Measurements from ENCODE around the gene SPG21.
"Not testable (repeated sequence)": the region's sequence is repeated elsewhere in the genome, so short reads cannot be mapped to it uniquely, and the experiment has no call there.

Gene SPG21

DNA sequence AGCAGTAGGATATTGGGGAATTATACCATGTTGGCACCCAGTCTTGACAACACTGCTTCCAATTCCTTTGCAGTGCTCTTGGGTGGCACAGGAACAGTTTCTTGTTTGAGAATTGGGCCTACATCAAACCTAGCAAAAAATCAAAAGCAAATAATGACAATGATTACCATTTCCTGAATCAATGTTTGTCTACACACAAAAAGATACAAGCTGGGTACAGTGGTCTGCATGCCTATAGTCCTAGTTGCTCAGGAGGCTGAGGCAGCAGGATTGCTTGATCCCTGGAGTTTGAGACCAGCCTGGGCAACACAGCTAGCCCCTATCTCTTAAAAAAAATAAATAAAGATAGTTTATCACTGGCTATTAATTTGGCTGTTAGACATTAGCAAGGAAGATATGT lies 31.8 kb upstream of the SPG21 start:
- DNase-seq: no peak
- no peak for ATAC-seq (replicated peaks)
- Mint-ChIP-seq H3K4me3 (no peak overlapping the region), H3K9me3 (no peaks in the 10 kb centered on the region), H3K27ac (no peak overlapping the region), H3K36me3 (ENCODE audit: insufficient read depth) (peaks cover 74% of the 10 kb centered on the region), H3K27me3 (no peaks in the 10 kb centered on the region), H3K4me1 (ENCODE audit: low read depth in 2 of 2) (peaks cover 4 to 7% of the 10 kb centered on the region in 2 donors)

GRCh38 chr15:65020419-65020818 lies 30.7 kb upstream of the SPG21 start:
- no peak overlapping the region for H3K27ac Mint-ChIP-seq
- DNase-seq (no peak), ATAC-seq (replicated peaks) (no peak)
- no peaks in the 10 kb centered on the region for H3K27me3 Mint-ChIP-seq
- H3K4me3 Mint-ChIP-seq: no peak overlapping the region
- peaks cover 1 to 7% of the 10 kb centered on the region in 2 donors for H3K4me1 Mint-ChIP-seq (ENCODE audit: low read depth in 2 of 2)
- peaks cover 76% of the 10 kb centered on the region for H3K36me3 Mint-ChIP-seq (ENCODE audit: insufficient read depth)
- no peaks in the 10 kb centered on the region for H3K9me3 Mint-ChIP-seq

GRCh38 chr15:65011198-65011597 lies 21.5 kb upstream of the SPG21 start:
- H3K4me3 Mint-ChIP-seq; H3K4me1 Mint-ChIP-seq (ENCODE audit: low read depth in 2 of 2); H3K27me3 Mint-ChIP-seq; H3K27ac Mint-ChIP-seq; H3K9me3 Mint-ChIP-seq; DNase-seq; ATAC-seq (replicated peaks): not testable (repeated sequence)
- peaks cover 28% of the 10 kb centered on the region for H3K36me3 Mint-ChIP-seq (ENCODE audit: insufficient read depth)

DNA sequence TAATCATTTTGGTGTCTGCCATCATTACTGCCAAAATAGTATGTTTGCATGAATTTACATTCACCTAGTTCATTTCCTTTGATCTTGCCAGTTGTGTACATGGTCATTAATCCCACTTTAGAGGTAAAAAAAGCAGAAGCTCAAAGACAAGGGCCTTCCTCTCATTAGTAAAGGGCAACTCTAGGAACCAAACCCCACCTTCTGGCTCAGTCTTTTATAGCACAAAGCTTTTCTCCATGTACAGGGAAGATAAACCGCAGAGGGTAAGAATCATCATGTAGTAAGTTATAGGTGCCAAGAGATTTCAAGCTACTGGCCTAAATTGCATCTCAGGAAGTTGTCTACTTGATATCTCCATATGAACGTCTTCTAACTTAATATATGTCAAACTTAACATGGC lies 19.3 kb upstream of the SPG21 start:
- no peak for DNase-seq
- peaks cover 0 to 2% of the 10 kb centered on the region in 2 donors for H3K9me3 Mint-ChIP-seq
- no peak for ATAC-seq (replicated peaks)

DNA sequence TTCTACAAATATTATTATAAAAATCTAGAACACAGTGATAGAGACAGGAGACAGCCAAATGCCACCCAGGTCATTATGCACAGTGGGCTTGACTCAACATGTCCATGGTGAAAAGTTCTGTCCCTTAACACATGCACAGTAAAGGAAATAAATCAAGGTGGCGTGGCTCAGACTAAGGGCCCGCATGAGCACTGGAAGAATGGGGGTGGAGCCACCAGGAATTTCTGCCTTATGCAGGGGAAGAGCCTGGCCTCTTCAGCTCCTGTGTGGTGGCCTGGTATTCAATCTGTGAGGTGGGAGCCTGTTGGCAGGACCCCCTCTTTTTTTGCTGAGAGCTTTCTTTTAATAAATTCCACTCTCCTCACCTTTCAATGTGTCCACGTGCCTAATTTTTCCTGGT lies 17.2 kb upstream of the SPG21 start:
- ATAC-seq (replicated peaks) (no peak), DNase-seq (no peak)
- no peaks in the 10 kb centered on the region for H3K4me1 Mint-ChIP-seq (ENCODE audit: low read depth in 2 of 2)
- no peaks in the 10 kb centered on the region for H3K9me3 Mint-ChIP-seq
- no peak overlapping the region for H3K4me3 Mint-ChIP-seq
- H3K27me3 Mint-ChIP-seq: no peaks in the 10 kb centered on the region
- peaks cover 18% of the 10 kb centered on the region for H3K36me3 Mint-ChIP-seq (ENCODE audit: insufficient read depth)
- H3K27ac Mint-ChIP-seq: no peak overlapping the region

More for the DNA sequence above, 19.3 kb upstream of the SPG21 start:
- Mint-ChIP-seq H3K4me3 (no peak overlapping the region), H3K27ac (no peak overlapping the region), H3K36me3 (ENCODE audit: insufficient read depth) (peaks cover 8% of the 10 kb centered on the region), H3K4me1 (ENCODE audit: low read depth in 2 of 2) (no peaks in the 10 kb centered on the region), H3K27me3 (no peaks in the 10 kb centered on the region)

- no peak for DNase-seq
- Mint-ChIP-seq H3K4me3 (no peak overlapping the region), H3K9me3 (no peaks in the 10 kb centered on the region), H3K36me3 (ENCODE audit: insufficient read depth) (peaks cover 18% of the 10 kb centered on the region), H3K27me3 (no peaks in the 10 kb centered on the region), H3K4me1 (ENCODE audit: low read depth in 2 of 2) (no peaks in the 10 kb centered on the region), H3K27ac (no peak overlapping the region)
- no peak for ATAC-seq (replicated peaks)
Observed at GRCh38 chr15:65004993-65005392, 15.3 kb upstream of the SPG21 start.

GRCh38 chr15:64997745-64998375 lies 8.1 kb upstream of the SPG21 start:
- no peak overlapping the region for H3K4me3 Mint-ChIP-seq

GRCh38 chr15:64997066-64997465 lies 7.4 kb upstream of the SPG21 start:
- Mint-ChIP-seq H3K4me1 (ENCODE audit: low read depth in 2 of 2) (no peaks in the 10 kb centered on the region), H3K9me3 (no peaks in the 10 kb centered on the region), H3K36me3 (ENCODE audit: insufficient read depth) (no peaks in the 10 kb centered on the region), H3K27me3 (no peaks in the 10 kb centered on the region), H3K4me3 (no peak overlapping the region), H3K27ac (no peak overlapping the region)
- ATAC-seq (replicated peaks) (no peak), DNase-seq (no peak)

More at GRCh38 chr15:64997745-64998375, 8.1 kb upstream of the SPG21 start:
- Mint-ChIP-seq H3K27ac (no peak overlapping the region), H3K36me3 (ENCODE audit: insufficient read depth) (peaks cover 6% of the 10 kb centered on the region), H3K27me3 (no peaks in the 10 kb centered on the region), H3K4me1 (ENCODE audit: low read depth in 2 of 2) (no peaks in the 10 kb centered on the region), H3K9me3 (no peaks in the 10 kb centered on the region)
- DNase-seq (no peak), ATAC-seq (replicated peaks) (no peak)

- no peak for ATAC-seq (replicated peaks)
- Mint-ChIP-seq H3K9me3 (no peaks in the 10 kb centered on the region), H3K4me3 (no peak overlapping the region), H3K27me3 (no peaks in the 10 kb centered on the region), H3K36me3 (ENCODE audit: insufficient read depth) (peaks cover 18% of the 10 kb centered on the region), H3K4me1 (ENCODE audit: low read depth in 2 of 2) (peaks cover 12 to 14% of the 10 kb centered on the region in 2 donors), H3K27ac (no peak overlapping the region)
- no peak for DNase-seq
Observed at GRCh38 chr15:64993290-64993689, 3.6 kb upstream of the SPG21 start.

- DNase-seq (no peak), ATAC-seq (replicated peaks) (no peak)
- Mint-ChIP-seq H3K27ac (peak overlapping the region in 1 of 2 donors; percentile 97), H3K36me3 (ENCODE audit: insufficient read depth) (peaks cover 21% of the 10 kb centered on the region), H3K4me3 (no peak overlapping the region), H3K27me3 (no peaks in the 10 kb centered on the region), H3K4me1 (ENCODE audit: low read depth in 2 of 2) (peaks cover 19 to 25% of the 10 kb centered on the region in 2 donors), H3K9me3 (no peaks in the 10 kb centered on the region)
Observed at GRCh38 chr15:64991536-64992135, 1.9 kb upstream of the SPG21 start.

- Mint-ChIP-seq H3K4me3 (peak overlapping the region; percentile 97 to 98), H3K4me1 (ENCODE audit: low read depth in 2 of 2) (peaks cover 19 to 31% of the 10 kb centered on the region in 2 donors), H3K36me3 (ENCODE audit: insufficient read depth) (peaks cover 22% of the 10 kb centered on the region), H3K27me3 (no peaks in the 10 kb centered on the region), H3K9me3 (no peaks in the 10 kb centered on the region), H3K27ac (peak overlapping the region; percentile 97 to 98)
- ATAC-seq (replicated peaks): no peak
- no peak for DNase-seq
Observed at GRCh38 chr15:64990168-64990470, 405 bp upstream of the SPG21 start.

- no peak for ATAC-seq (replicated peaks)
- Mint-ChIP-seq H3K9me3 (no peaks in the 10 kb centered on the region), H3K36me3 (ENCODE audit: insufficient read depth) (peaks cover 22% of the 10 kb centered on the region), H3K4me1 (ENCODE audit: low read depth in 2 of 2) (peaks cover 21 to 34% of the 10 kb centered on the region in 2 donors), H3K4me3 (no peak overlapping the region), H3K27ac (no peak overlapping the region), H3K27me3 (no peaks in the 10 kb centered on the region)
- DNase-seq: no peak
Observed at GRCh38 chr15:64987136-64987535, 2.6 kb downstream of the SPG21 start.

- peaks cover 19 to 34% of the 10 kb centered on the region in 2 donors for H3K4me1 Mint-ChIP-seq (ENCODE audit: low read depth in 2 of 2)
- H3K4me3 Mint-ChIP-seq: no peak overlapping the region
- no peak for DNase-seq
- no peak for ATAC-seq (replicated peaks)
- no peaks in the 10 kb centered on the region for H3K9me3 Mint-ChIP-seq
- H3K27ac Mint-ChIP-seq: peak overlapping the region in 1 of 2 donors; percentile 10
- H3K27me3 Mint-ChIP-seq: no peaks in the 10 kb centered on the region
- H3K36me3 Mint-ChIP-seq (ENCODE audit: insufficient read depth): peaks cover 23% of the 10 kb centered on the region
Observed at GRCh38 chr15:64985366-64986033, 4.2 kb downstream of the SPG21 start.

- Mint-ChIP-seq H3K27me3 (no peaks in the 10 kb centered on the region), H3K36me3 (ENCODE audit: insufficient read depth) (peaks cover 25% of the 10 kb centered on the region), H3K4me1 (ENCODE audit: low read depth in 2 of 2) (peaks cover 7 to 16% of the 10 kb centered on the region in 2 donors)
Observed at GRCh38 chr15:64982472-64982871, 7.2 kb downstream of the SPG21 start.

More at GRCh38 chr15:64982472-64982871, 7.2 kb downstream of the SPG21 start:
- H3K4me3 Mint-ChIP-seq: no peak overlapping the region
- no peaks in the 10 kb centered on the region for H3K9me3 Mint-ChIP-seq
- no peak for DNase-seq
- no peak overlapping the region for H3K27ac Mint-ChIP-seq
- no peak for ATAC-seq (replicated peaks)

Data from effector memory CD8-positive, alpha-beta T cell (primary cell).